ENCODE data around the gene SLC35B1.
A peak's percentile ranks its signal among the peaks of the same experiment; 100 is the strongest.

The SLC35B1 gene, protein sequence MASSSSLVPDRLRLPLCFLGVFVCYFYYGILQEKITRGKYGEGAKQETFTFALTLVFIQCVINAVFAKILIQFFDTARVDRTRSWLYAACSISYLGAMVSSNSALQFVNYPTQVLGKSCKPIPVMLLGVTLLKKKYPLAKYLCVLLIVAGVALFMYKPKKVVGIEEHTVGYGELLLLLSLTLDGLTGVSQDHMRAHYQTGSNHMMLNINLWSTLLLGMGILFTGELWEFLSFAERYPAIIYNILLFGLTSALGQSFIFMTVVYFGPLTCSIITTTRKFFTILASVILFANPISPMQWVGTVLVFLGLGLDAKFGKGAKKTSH

DNA sequence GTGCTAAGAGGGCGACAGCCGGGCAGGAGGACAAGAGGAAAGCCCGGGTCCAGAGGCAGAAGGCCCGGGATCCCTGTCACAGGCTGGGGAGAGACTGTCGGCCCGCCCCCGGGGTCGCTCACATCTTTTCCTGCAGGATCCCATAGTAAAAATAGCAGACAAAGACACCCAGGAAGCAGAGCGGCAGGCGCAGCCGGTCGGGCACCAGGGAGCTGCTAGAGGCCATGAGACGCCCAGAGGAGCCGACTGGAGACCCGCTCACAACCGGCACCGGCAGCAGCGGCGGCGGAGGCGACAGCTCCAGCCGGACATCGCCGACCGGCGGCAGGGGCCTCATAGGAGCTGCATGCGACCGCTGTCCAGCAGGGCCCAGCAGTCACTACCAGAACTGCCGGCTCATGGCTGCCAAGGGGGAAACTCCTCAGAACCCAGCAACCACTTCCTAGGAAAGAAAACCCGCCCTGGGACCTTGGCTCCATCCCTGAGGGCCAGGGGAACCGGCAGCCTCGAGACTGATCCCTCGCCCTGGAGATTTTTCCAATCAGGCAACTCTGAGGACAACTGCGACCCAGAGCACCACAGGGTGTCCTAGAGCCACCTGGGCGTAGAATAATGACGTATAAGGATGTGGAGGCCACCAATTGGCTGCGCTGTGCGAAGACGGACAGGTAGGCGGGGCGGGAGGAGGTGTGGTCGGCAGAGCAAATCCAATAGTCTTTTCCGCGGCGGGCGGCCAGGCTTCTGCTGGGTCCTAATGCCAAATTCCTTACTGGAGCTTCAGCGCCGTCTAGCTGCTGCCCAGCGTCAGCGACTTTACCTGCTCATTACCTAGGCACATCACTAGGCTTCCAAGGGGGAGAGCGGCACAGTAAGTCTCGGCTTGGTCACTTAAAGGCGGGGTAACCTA, at the start of gene SLC35B1:
SLC35B1 (minus strand) TSS at position 357 of the 907 bp plus-strand sequence; CDS start at position 226, 131 bp downstream.
- TF ChIP-seq, protein P1, sequence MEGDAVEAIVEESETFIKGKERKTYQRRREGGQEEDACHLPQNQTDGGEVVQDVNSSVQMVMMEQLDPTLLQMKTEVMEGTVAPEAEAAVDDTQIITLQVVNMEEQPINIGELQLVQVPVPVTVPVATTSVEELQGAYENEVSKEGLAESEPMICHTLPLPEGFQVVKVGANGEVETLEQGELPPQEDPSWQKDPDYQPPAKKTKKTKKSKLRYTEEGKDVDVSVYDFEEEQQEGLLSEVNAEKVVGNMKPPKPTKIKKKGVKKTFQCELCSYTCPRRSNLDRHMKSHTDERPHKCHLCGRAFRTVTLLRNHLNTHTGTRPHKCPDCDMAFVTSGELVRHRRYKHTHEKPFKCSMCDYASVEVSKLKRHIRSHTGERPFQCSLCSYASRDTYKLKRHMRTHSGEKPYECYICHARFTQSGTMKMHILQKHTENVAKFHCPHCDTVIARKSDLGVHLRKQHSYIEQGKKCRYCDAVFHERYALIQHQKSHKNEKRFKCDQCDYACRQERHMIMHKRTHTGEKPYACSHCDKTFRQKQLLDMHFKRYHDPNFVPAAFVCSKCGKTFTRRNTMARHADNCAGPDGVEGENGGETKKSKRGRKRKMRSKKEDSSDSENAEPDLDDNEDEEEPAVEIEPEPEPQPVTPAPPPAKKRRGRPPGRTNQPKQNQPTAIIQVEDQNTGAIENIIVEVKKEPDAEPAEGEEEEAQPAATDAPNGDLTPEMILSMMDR (conservative IDR thresholded peaks at IDR 0.05; ENCODE audit: low read length), result peak; percentile 87
- H3K4me3 ChIP-seq (ENCODE audit: low read length), result peak within 1 kb of the TSS; percentile 92

DNA sequence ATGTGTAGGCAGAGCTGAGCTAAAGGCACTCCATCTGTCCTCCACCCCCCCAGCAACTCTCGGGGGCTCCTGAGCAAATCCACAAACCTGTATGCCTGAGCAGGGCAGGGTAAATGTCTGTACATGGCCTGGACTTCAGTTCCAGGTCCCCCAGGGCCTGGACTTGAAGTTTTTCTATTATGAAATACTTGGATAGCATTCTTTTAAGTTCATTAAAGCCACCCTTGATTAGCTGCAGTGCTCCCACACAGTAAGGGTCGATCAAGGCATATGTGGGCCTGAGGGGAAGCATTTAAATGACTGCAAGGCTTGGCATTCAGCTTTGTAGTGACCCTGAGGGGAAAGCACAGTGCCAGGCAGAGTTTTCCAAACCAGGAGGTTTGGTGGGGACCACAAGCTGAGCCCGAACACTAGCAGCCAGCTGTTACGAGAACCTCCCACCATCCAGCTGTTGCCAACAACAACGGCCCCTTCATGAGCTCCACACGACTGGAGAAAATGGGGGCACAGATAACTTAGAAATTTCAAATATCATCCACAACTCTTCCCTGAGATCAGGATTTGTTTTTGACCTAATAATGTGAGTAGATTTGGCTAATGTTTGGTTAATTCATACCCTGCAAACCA, 49.5 kb upstream of the SLC35B1 start:
- no peak for DNase-seq (ENCODE audit: low read depth)
- TF ChIP-seq, protein P1 (conservative IDR thresholded peaks at IDR 0.05; ENCODE audit: low read length), result no peak
- no peak overlapping the region for H3K4me3 ChIP-seq (ENCODE audit: low read length)

More for the DNA sequence above, at the start of gene SLC35B1:
- DNase-seq (ENCODE audit: low read depth), result peak; percentile 99

DNA sequence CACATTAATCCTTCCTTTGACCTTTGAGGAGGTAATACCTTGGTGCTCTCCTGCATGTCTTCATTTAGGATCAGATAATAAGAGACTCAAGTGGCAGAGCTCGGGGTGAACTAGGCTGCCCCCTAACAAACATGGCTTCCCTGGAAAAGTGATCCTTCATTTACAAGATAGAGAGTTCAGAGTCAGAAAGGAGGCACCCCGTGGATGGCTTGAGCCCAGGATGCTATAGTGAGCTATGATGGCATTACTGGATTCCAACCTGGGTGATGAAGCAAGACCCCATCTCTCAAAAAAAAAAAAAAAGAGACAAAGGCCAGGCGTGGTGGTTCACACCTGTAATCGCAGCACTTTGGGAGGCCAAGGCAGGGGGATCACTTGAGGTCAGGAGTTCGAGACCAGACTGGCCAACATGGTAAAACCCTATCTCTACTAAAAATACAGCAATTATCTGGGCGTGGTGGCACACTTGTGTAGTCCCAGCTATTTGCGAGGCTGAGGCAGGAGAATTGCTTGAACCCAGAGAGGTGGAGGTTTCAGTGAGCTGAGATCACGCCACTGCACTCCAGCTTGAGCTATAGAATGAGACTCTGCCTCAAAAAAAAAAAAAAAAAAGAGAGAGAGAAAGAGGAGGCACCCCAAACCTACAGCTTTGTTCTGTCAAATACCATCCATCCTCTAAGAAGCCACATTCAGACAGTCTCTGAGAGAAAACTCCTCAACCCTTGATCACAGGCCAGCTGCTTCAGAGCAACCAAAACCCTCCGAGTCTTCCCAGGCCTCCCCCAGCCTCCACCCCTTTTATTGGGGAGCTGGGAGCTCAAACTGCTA, 48.8 kb upstream of the SLC35B1 start:
- TF ChIP-seq, protein P1 (conservative IDR thresholded peaks at IDR 0.05; ENCODE audit: low read length), result no peak
- no peak overlapping the region for H3K4me3 ChIP-seq (ENCODE audit: low read length)
- DNase-seq (ENCODE audit: low read depth), result no peak

DNA sequence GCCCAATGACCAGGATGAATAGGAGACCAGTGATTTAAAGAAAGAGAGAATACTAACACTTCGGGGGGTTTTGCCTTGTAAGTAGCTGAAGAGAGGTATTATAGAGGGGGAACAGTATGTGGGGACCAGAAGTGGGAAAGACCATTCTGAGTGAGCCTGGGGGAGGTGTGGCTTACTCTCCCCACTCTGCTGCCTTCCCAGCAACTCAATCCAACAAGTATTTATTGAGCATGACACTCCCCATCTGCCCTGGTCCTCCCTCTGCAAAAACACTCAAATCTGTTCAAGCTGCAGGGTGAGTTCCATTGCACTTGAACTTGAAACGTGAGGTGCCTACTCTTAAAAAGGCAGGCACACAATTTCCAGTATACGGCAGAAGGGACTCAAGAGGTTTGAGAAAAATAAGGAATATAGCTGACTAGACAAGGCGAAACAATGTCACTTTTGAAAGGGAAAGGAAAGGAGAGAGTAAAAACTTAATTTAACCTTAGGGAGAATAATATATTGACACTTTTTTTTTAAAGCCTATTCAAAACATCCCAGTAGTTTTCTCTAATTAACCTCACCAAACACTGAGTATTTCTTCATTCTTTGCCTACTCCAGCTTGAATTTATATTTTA, 48.0 kb upstream of the SLC35B1 start:
- TF ChIP-seq, protein P1 (conservative IDR thresholded peaks at IDR 0.05; ENCODE audit: low read length), result no peak
- DNase-seq (ENCODE audit: low read depth), result no peak
- H3K4me3 ChIP-seq (ENCODE audit: low read length), result no peak overlapping the region

DNA sequence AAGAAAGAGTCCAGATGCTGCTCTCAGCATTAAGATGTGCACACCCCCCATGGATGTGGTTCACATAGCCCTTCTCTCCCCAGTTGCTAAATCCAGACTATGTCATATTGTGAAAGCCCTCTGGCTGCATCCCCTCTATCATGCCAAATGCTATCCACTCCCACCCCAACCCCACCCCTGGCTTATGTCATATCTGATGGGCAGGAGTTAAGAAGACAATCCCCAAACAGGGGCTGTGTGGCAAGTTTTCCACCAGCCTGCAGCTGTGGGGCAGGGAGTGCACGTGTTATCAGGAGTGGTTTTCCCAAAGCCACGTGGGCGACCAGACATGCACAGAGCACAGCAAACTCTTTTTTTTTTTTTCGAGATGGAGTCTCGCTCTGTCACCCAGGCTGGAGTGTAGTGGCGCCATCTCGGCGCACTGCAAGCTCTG, 46.2 kb upstream of the SLC35B1 start:
- no peak overlapping the region for H3K4me3 ChIP-seq (ENCODE audit: low read length)
- TF ChIP-seq, protein P1 (conservative IDR thresholded peaks at IDR 0.05; ENCODE audit: low read length), result no peak
- DNase-seq (ENCODE audit: low read depth), result peak; percentile 60

DNA sequence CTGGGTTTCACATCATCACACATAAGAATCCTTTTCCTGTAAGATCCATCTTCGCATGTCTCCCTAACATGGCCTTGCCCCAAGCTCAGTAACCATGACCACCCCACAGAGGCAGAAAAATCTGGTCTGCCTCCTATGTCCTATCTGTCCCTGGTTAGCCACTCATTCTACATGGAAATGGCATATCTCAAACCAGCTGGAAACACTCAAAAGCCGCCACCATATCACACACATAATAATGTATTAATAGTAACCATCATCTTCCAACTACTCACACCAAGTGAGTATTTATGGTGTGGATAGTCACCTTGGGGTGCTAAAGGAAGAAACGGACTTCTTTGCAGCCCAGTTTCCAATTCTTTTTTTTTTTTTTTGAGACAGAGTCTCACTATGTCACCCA, 44.7 kb upstream of the SLC35B1 start:
- DNase-seq (ENCODE audit: low read depth), result no peak
- TF ChIP-seq, protein P1 (conservative IDR thresholded peaks at IDR 0.05; ENCODE audit: low read length), result no peak
- H3K4me3 ChIP-seq (ENCODE audit: low read length), result no peak overlapping the region
